ENCODE results near the gene FCMR. TPM values are rescaled to one million over a fixed set of nuclear protein-coding genes. Genes with fewer than 3 reads are reported as not detected.

FCMR gene, protein sequence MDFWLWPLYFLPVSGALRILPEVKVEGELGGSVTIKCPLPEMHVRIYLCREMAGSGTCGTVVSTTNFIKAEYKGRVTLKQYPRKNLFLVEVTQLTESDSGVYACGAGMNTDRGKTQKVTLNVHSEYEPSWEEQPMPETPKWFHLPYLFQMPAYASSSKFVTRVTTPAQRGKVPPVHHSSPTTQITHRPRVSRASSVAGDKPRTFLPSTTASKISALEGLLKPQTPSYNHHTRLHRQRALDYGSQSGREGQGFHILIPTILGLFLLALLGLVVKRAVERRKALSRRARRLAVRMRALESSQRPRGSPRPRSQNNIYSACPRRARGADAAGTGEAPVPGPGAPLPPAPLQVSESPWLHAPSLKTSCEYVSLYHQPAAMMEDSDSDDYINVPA
- 3.9 TPM for polyA plus RNA-seq (2013, experiment 1 of 2)
- 3.5 TPM for polyA plus RNA-seq (2013, experiment 2 of 2)

DNA sequence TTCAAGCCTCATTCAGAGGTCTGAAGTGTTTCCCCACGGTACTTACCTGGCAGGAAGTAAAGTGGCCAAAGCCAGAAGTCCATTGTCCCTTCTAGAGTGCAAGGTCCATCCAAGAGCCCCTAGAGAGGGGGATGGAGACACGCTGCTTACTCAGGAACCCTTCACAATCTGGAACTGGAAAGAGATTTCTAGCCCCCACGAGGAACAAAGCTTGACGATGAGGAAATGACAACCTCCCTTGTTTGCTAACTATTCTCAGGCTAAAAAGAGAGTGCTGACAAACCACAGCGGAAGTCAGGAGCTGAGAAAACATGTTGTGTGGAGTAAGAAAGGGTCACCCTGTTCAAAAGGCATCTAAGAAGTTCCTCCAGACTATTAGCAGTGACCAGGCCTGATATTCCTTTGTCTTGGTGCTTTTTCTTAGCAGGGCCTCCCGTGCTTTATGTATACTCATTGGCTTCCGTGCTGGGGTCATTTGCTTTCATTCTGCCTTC, at the start of gene FCMR:
FCMR (minus strand) TSS at position 170 of the 494 bp plus-strand sequence; CDS start at position 83, 87 bp downstream.
- H3K18ac ChIP-seq (ENCODE audit: low read depth in 1 of 2, low read length in 2 of 2): no peak within 1 kb of the TSS
- no peak within 1 kb of the TSS for H3K27ac ChIP-seq (ENCODE audit: low read length, poor library complexity, severe bottlenecking)
- no peak within 1 kb of the TSS for H2BK5ac ChIP-seq (ENCODE audit: low read depth, low read length, poor library complexity, severe bottlenecking)
- no peak for DNase-seq
- no peak within 1 kb of the TSS for H3K14ac ChIP-seq (ENCODE audit: low read length in 2 of 2)
- H3K36me3 ChIP-seq (ENCODE audit: control insufficient read depth in 1 of 2, insufficient read depth in 2 of 2, low read depth in 1 of 2, low read length in 2 of 2): no peaks in the 10 kb centered on the region
- H3K4me3 ChIP-seq (ENCODE audit: insufficient read depth in 1 of 2, low read depth in 1 of 2, low read length in 2 of 2): no peak within 1 kb of the TSS
- peaks cover 4 to 27% of the 10 kb centered on the region in 2 experiments for H3K27me3 ChIP-seq (ENCODE audit: control insufficient read depth in 1 of 2, insufficient read depth in 1 of 2, low read length in 2 of 2)
- no peak within 1 kb of the TSS for H2BK120ac ChIP-seq (ENCODE audit: low read depth, low read length)
- no peaks in the 10 kb centered on the region for H3K79me1 ChIP-seq (replicated peaks; ENCODE audit: low read length, poor library complexity, severe bottlenecking)
- H2BK15ac ChIP-seq (ENCODE audit: low read depth, poor library complexity, severe bottlenecking): no peak within 1 kb of the TSS
- H3K4me2 ChIP-seq (ENCODE audit: low read length, poor library complexity, severe bottlenecking): no peak within 1 kb of the TSS
- no peaks in the 10 kb centered on the region for H3K9me3 ChIP-seq (ENCODE audit: control insufficient read depth, low read length)
- no peak within 1 kb of the TSS for H4K91ac ChIP-seq (ENCODE audit: low read length)
- H3K9ac ChIP-seq (ENCODE audit: low read length): no peak within 1 kb of the TSS
- no peak within 1 kb of the TSS for H3K23ac ChIP-seq (ENCODE audit: low read length in 2 of 2)
- H2AK5ac ChIP-seq (ENCODE audit: low read length, severe bottlenecking): no peak within 1 kb of the TSS
- no peak within 1 kb of the TSS for H2AFZ ChIP-seq (ENCODE audit: low read depth, low read length)
- no peak within 1 kb of the TSS for H2BK12ac ChIP-seq (ENCODE audit: low read length in 2 of 2)
- 69% methylated on average over 6 of the region's 7 CpGs for WGBS
- H3K4me1 ChIP-seq (ENCODE audit: control insufficient read depth, insufficient read depth, low read depth, low read length): no peaks in the 10 kb centered on the region
- no peak within 1 kb of the TSS for H3K4ac ChIP-seq (ENCODE audit: low read depth in 1 of 2, low read length in 2 of 2)
- no peak within 1 kb of the TSS for H4K8ac ChIP-seq (ENCODE audit: low read length)

DNA sequence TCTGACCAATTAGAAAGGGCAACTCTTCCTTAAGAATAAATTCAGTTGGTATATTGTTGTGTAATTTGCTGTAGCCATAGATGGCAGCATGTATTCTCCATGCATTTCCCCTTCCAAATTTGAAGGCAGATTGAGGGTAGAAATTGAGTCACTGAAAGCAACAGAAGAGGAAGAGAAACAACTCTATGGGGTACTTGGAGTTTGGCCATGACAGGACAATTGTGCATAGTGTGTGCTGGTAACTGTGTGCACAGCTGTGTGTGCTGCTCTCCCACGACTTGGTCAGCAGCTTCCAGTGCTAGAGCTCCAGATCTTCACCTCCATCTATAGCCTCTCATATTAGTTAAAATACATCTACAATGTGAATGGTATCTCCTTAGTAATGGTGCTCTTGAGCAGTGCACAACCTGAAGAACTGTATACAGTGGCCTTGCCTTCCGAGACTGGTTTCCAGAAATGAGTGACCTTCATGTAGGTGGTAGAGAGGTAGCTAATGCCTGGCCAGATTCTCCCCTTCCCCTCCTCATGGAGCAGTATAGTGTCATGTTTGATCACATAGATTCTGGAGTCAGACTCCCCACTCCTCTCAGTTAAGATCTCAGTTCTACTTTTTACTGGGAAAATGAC, 49.4 kb upstream of the FCMR start:
- 100% methylated on average over 1 of the region's 2 CpGs for WGBS

DNA sequence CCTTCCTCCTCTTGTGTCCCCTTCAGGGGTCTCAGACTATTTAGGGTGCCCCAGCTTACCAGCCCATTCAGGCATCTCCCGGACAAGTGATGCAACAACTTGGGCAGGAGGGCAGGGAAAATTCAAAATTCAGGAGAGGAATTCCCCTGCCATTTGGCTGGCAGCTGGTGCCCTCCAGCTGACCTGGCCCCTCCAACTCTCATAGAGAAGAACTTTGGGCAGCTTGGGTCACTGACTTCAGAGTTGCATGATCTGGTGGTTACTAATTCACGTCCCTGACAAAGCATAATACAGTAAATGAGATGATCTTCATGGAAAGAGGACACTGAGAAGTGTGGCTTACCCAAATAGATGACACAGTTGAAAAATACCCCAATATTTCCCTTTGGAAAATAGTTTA, 48.7 kb upstream of the FCMR start, which contains the start of gene FCAMR:
FCAMR (minus strand) TSS at position 15 of the 400 bp plus-strand sequence. CDS start 335 bp downstream, outside the sequence.
- Histone ChIP-seq H3K9ac (ENCODE audit: low read length) (no peak within 1 kb of the TSS), H3K36me3 (ENCODE audit: control insufficient read depth in 1 of 2, insufficient read depth in 2 of 2, low read depth in 1 of 2, low read length in 2 of 2) (no peaks in the 10 kb centered on the region), H2AK5ac (ENCODE audit: low read length, severe bottlenecking) (no peak within 1 kb of the TSS), H3K79me1 (replicated peaks; ENCODE audit: low read length, poor library complexity, severe bottlenecking) (no peaks in the 10 kb centered on the region), H2BK120ac (ENCODE audit: low read depth, low read length) (no peak within 1 kb of the TSS), H2AFZ (ENCODE audit: low read depth, low read length) (no peak within 1 kb of the TSS), H3K23ac (ENCODE audit: low read length in 2 of 2) (no peak within 1 kb of the TSS), H3K4ac (ENCODE audit: low read depth in 1 of 2, low read length in 2 of 2) (no peak within 1 kb of the TSS), H3K9me3 (ENCODE audit: control insufficient read depth, low read length) (no peaks in the 10 kb centered on the region), H2BK12ac (ENCODE audit: low read length in 2 of 2) (no peak within 1 kb of the TSS), H3K4me1 (ENCODE audit: control insufficient read depth, insufficient read depth, low read depth, low read length) (peaks cover 7% of the 10 kb centered on the region), H3K14ac (ENCODE audit: low read length in 2 of 2) (no peak within 1 kb of the TSS), H4K8ac (ENCODE audit: low read length) (no peak within 1 kb of the TSS), H3K18ac (ENCODE audit: low read depth in 1 of 2, low read length in 2 of 2) (no peak within 1 kb of the TSS), H4K91ac (ENCODE audit: low read length) (no peak within 1 kb of the TSS), H3K4me2 (ENCODE audit: low read length, poor library complexity, severe bottlenecking) (no peak within 1 kb of the TSS), H2BK5ac (ENCODE audit: low read depth, low read length, poor library complexity, severe bottlenecking) (no peak within 1 kb of the TSS), H3K4me3 (ENCODE audit: insufficient read depth in 1 of 2, low read depth in 1 of 2, low read length in 2 of 2) (no peak within 1 kb of the TSS), H3K27ac (ENCODE audit: low read length, poor library complexity, severe bottlenecking) (no peak within 1 kb of the TSS), H3K27me3 (ENCODE audit: control insufficient read depth in 1 of 2, insufficient read depth in 1 of 2, low read length in 2 of 2) (peaks cover 0 to 60% of the 10 kb centered on the region in 2 experiments), H2BK15ac (ENCODE audit: low read depth, poor library complexity, severe bottlenecking) (no peak within 1 kb of the TSS)
- WGBS: 95% methylated on average over 1 of the region's 2 CpGs
- no peak for DNase-seq

More for the DNA sequence above, 49.4 kb upstream of the FCMR start:
- Histone ChIP-seq H3K27me3 (ENCODE audit: control insufficient read depth in 1 of 2, insufficient read depth in 1 of 2, low read length in 2 of 2) (peaks cover 0 to 60% of the 10 kb centered on the region in 2 experiments), H3K18ac (ENCODE audit: low read depth in 1 of 2, low read length in 2 of 2) (no peak overlapping the region), H3K9ac (ENCODE audit: low read length) (no peak overlapping the region), H3K79me1 (replicated peaks; ENCODE audit: low read length, poor library complexity, severe bottlenecking) (no peaks in the 10 kb centered on the region), H2BK12ac (ENCODE audit: low read length in 2 of 2) (no peak overlapping the region), H3K23ac (ENCODE audit: low read length in 2 of 2) (no peak overlapping the region), H2BK120ac (ENCODE audit: low read depth, low read length) (no peak overlapping the region), H3K9me3 (ENCODE audit: control insufficient read depth, low read length) (no peaks in the 10 kb centered on the region), H3K4me1 (ENCODE audit: control insufficient read depth, insufficient read depth, low read depth, low read length) (peaks cover 7% of the 10 kb centered on the region), H3K4me2 (ENCODE audit: low read length, poor library complexity, severe bottlenecking) (no peak overlapping the region), H3K27ac (ENCODE audit: low read length, poor library complexity, severe bottlenecking) (no peak overlapping the region), H2BK15ac (ENCODE audit: low read depth, poor library complexity, severe bottlenecking) (no peak overlapping the region), H3K4ac (ENCODE audit: low read depth in 1 of 2, low read length in 2 of 2) (no peak overlapping the region), H3K36me3 (ENCODE audit: control insufficient read depth in 1 of 2, insufficient read depth in 2 of 2, low read depth in 1 of 2, low read length in 2 of 2) (no peaks in the 10 kb centered on the region), H3K14ac (ENCODE audit: low read length in 2 of 2) (no peak overlapping the region), H4K91ac (ENCODE audit: low read length) (no peak overlapping the region), H3K4me3 (ENCODE audit: insufficient read depth in 1 of 2, low read depth in 1 of 2, low read length in 2 of 2) (no peak overlapping the region), H2AK5ac (ENCODE audit: low read length, severe bottlenecking) (no peak overlapping the region), H2AFZ (ENCODE audit: low read depth, low read length) (no peak overlapping the region), H4K8ac (ENCODE audit: low read length) (no peak overlapping the region), H2BK5ac (ENCODE audit: low read depth, low read length, poor library complexity, severe bottlenecking) (no peak overlapping the region)
- no peak for DNase-seq

DNA sequence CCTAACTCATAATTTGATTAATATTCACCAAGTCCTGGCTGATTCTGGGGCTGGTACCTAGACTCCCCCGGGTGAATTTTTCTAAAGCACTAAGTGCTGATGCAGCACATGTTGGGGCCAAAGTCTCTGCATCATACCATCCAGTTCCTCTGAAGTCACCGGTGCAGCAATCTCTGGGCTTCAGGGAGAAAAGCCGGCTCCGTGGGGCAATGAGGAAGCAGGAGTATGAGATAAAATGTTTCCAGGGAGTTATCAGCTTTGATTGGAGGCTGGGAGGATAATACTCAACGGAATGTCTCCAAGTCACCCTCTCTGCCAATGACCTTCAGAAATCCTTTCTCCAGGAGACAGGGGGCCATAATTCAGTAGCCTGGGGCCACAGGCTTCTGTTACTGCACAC, 47.3 kb upstream of the FCMR start:
- Histone ChIP-seq H4K8ac (ENCODE audit: low read length) (no peak overlapping the region), H3K27ac (ENCODE audit: low read length, poor library complexity, severe bottlenecking) (no peak overlapping the region), H3K4me2 (ENCODE audit: low read length, poor library complexity, severe bottlenecking) (no peak overlapping the region), H2BK120ac (ENCODE audit: low read depth, low read length) (no peak overlapping the region), H3K4me3 (ENCODE audit: insufficient read depth in 1 of 2, low read depth in 1 of 2, low read length in 2 of 2) (no peak overlapping the region), H3K36me3 (ENCODE audit: control insufficient read depth in 1 of 2, insufficient read depth in 2 of 2, low read depth in 1 of 2, low read length in 2 of 2) (no peaks in the 10 kb centered on the region), H3K79me1 (replicated peaks; ENCODE audit: low read length, poor library complexity, severe bottlenecking) (no peaks in the 10 kb centered on the region), H3K9me3 (ENCODE audit: control insufficient read depth, low read length) (no peaks in the 10 kb centered on the region), H3K4me1 (ENCODE audit: control insufficient read depth, insufficient read depth, low read depth, low read length) (peaks cover 7% of the 10 kb centered on the region), H2AK5ac (ENCODE audit: low read length, severe bottlenecking) (no peak overlapping the region), H3K27me3 (ENCODE audit: control insufficient read depth in 1 of 2, insufficient read depth in 1 of 2, low read length in 2 of 2) (peaks cover 0 to 60% of the 10 kb centered on the region in 2 experiments), H2BK5ac (ENCODE audit: low read depth, low read length, poor library complexity, severe bottlenecking) (no peak overlapping the region), H2AFZ (ENCODE audit: low read depth, low read length) (no peak overlapping the region), H3K14ac (ENCODE audit: low read length in 2 of 2) (no peak overlapping the region), H3K18ac (ENCODE audit: low read depth in 1 of 2, low read length in 2 of 2) (no peak overlapping the region), H3K9ac (ENCODE audit: low read length) (no peak overlapping the region), H3K23ac (ENCODE audit: low read length in 2 of 2) (no peak overlapping the region), H2BK12ac (ENCODE audit: low read length in 2 of 2) (no peak overlapping the region), H3K4ac (ENCODE audit: low read depth in 1 of 2, low read length in 2 of 2) (no peak overlapping the region), H2BK15ac (ENCODE audit: low read depth, poor library complexity, severe bottlenecking) (no peak overlapping the region), H4K91ac (ENCODE audit: low read length) (no peak overlapping the region)
- no peak for DNase-seq
- WGBS: 86% methylated on average over 5 of the region's 5 CpGs
